Measurements from ENCODE around the gene HOXC11. TPM values are rescaled to one million over a fixed set of nuclear protein-coding genes. Genes with fewer than 3 reads are reported as not detected.
A peak's percentile ranks its signal among the peaks of the same experiment; 100 is the strongest.

Gene HOXC11
- total RNA-seq, 3 donors from 2014 or later (not counting 1 experiment from before 2014, with no cell fraction given): not detected

DNA sequence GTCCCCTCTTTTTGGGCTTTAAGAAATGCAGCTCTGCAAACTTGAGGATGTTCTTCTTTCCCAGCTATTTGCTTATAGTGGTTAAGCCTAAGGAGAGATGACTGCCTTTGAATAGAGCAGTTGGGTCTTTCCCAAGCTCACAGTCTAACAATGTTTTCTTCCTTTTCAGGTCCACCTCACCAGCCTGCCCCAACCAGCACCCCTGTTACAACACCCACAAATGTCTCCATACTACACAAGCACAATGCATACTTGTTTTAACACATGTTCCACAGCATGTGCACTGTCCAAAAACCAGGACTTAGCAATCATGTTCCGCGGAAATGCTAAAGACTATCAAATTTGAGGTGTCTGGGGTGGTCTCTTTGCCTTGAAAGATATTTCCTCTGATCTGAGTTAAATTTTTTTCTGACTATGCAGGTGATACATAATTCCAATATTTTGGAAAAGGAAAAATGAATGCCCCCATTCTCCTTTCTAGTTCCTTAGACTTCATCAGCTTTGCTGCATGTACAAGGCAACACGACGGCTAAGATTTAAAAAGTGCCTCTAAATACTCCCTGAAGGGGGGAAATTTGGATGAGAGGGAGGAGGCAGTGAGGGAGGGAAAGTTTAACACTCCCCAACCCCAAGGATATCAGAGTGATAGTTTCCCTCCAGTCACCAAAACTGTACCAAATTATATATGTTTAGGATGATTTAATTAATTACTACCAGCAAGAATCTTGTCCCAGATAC is 40.9 kb upstream of the HOXC11 start:
- peaks cover 84 to 96% of the 10 kb centered on the region in 2 donors for H3K27me3 Mint-ChIP-seq (ENCODE audit: low read depth in 2 of 2)
- Histone ChIP-seq H3K4me3 (ENCODE audit: low read length) (no peak overlapping the region), H3K9me3 (ENCODE audit: control insufficient read depth, insufficient read depth, low read length) (no peaks in the 10 kb centered on the region), H3K27ac (ENCODE audit: low read length) (no peak overlapping the region), H3K36me3 (ENCODE audit: control insufficient read depth, insufficient read depth, low read length) (no peaks in the 10 kb centered on the region), H3K4me1 (ENCODE audit: control insufficient read depth, insufficient read depth, low read length) (peaks cover 5% of the 10 kb centered on the region), H3K27me3 (ENCODE audit: control insufficient read depth, insufficient read depth, low read length) (peaks cover 79% of the 10 kb centered on the region)
- peaks cover 5 to 6% of the 10 kb centered on the region in 2 donors for H3K4me1 Mint-ChIP-seq
- ATAC-seq (no peak), DNase-seq (no peak)
- intact Hi-C loops (cut with micrococcal nuclease): no loop called here
- no peak overlapping the region for H3K27ac Mint-ChIP-seq
- no peaks in the 10 kb centered on the region for H3K9me3 Mint-ChIP-seq
- 50% methylated on average over 2 of the region's 4 CpGs for WGBS (ENCODE audit: insufficient coverage)
- no peak for TF ChIP-seq CTCF (IDR thresholded peaks at IDR 0.05)
- H3K36me3 Mint-ChIP-seq: no peaks in the 10 kb centered on the region
- no peak overlapping the region for H3K4me3 Mint-ChIP-seq

DNA sequence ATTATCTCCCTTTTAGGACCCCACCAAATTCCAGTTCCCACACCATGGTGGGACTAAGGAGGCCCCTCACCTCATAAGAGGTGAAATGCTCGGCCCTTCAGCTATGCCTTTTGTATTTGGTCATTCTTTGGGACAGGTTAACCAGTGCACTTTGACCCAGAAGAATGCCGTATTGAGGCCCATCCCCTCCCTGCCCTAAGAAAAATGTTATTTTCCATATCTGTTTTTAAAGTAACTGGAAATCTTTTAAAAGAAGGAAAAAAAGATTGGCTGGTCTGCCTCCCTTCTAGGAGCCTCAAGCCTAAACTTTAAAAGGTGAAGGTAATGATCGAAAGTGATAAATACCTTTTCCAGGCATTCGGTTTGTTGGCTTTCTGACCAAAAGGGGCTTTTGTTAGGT is 40.0 kb upstream of the HOXC11 start:
- Histone ChIP-seq H3K9me3 (ENCODE audit: control insufficient read depth, insufficient read depth, low read length) (no peaks in the 10 kb centered on the region), H3K4me3 (ENCODE audit: low read length) (no peak overlapping the region)
- peaks cover 88 to 99% of the 10 kb centered on the region in 2 donors for H3K27me3 Mint-ChIP-seq (ENCODE audit: low read depth in 2 of 2)

GRCh38 chr12:53935383-53936341 is 37.3 kb upstream of the HOXC11 start:
- DNase-seq: no peak
- Histone ChIP-seq H3K27ac (ENCODE audit: low read length) (no peak overlapping the region), H3K36me3 (ENCODE audit: control insufficient read depth, insufficient read depth, low read length) (no peaks in the 10 kb centered on the region), H3K4me1 (ENCODE audit: control insufficient read depth, insufficient read depth, low read length) (peaks cover 8% of the 10 kb centered on the region), H3K4me3 (ENCODE audit: low read length) (no peak overlapping the region), H3K27me3 (ENCODE audit: control insufficient read depth, insufficient read depth, low read length) (peaks cover 79% of the 10 kb centered on the region), H3K9me3 (ENCODE audit: control insufficient read depth, insufficient read depth, low read length) (no peaks in the 10 kb centered on the region)
- H3K4me1 Mint-ChIP-seq: peaks cover 9 to 11% of the 10 kb centered on the region in 2 donors
- intact Hi-C loops (cut with micrococcal nuclease): no loop called here
- no peak for TF ChIP-seq CTCF (IDR thresholded peaks at IDR 0.05)
- H3K36me3 Mint-ChIP-seq: no peaks in the 10 kb centered on the region
- no peak overlapping the region for H3K4me3 Mint-ChIP-seq
- no peak for ATAC-seq
- H3K27ac Mint-ChIP-seq: peak overlapping the region in 1 of 2 donors; percentile 34
- H3K27me3 Mint-ChIP-seq (ENCODE audit: low read depth in 2 of 2): peaks cover 82 to 84% of the 10 kb centered on the region in 2 donors
- 7% methylated on average over 47 of the region's 49 CpGs for WGBS (ENCODE audit: insufficient coverage)
- H3K9me3 Mint-ChIP-seq: no peaks in the 10 kb centered on the region

More for the DNA sequence above, 40.0 kb upstream of the HOXC11 start:
- Mint-ChIP-seq H3K4me3 (no peak overlapping the region), H3K27ac (no peak overlapping the region), H3K9me3 (no peaks in the 10 kb centered on the region), H3K36me3 (no peaks in the 10 kb centered on the region), H3K4me1 (peaks cover 5 to 6% of the 10 kb centered on the region in 2 donors)
- 57% methylated on average over 4 of the region's 4 CpGs for WGBS (ENCODE audit: insufficient coverage)
- no peak for TF ChIP-seq CTCF (IDR thresholded peaks at IDR 0.05)
- intact Hi-C loops (cut with micrococcal nuclease): no loop called here
- Histone ChIP-seq H3K4me1 (ENCODE audit: control insufficient read depth, insufficient read depth, low read length) (peaks cover 2% of the 10 kb centered on the region), H3K36me3 (ENCODE audit: control insufficient read depth, insufficient read depth, low read length) (no peaks in the 10 kb centered on the region), H3K27me3 (ENCODE audit: control insufficient read depth, insufficient read depth, low read length) (peaks cover 81% of the 10 kb centered on the region), H3K27ac (ENCODE audit: low read length) (no peak overlapping the region)
- ATAC-seq (no peak), DNase-seq (no peak)

All from natural killer cell (primary cell).